K562 (cell line): ENCODE results near the gene GABRR3.

Experiments
- BRCA1 ChIP-seq, 2 experiments: fragments of 450-650 bp in 1 of 2; sonication (generic) in 1 of 2; formaldehyde crosslinking in 1 of 2; IDR thresholded peaks; 2 replicates each; pipeline versions ENCODE4 v1.5.0 to v1.6.1; 2017 to 2020; ENCODE audit warnings: mild to moderate bottlenecking in 1 of 2, missing genetic modification reagents in 1 of 2
- CAMTA2 ChIP-seq: fragments of 250-450 bp; sonication (Bioruptor Pico); conservative IDR thresholded peaks from 2 replicates; pipeline ENCODE4 v1.5.1; 2022
- MAX ChIP-seq: sonication (generic); formaldehyde crosslinking; IDR thresholded peaks from 2 replicates; pipeline ENCODE4 v1.9.0; 2022; ENCODE audit warnings: mild to moderate bottlenecking, missing genetic modification reagents
- MLX ChIP-seq, 2 experiments: fragments of 450-650 bp in 1 of 2; sonication (generic) in 1 of 2; formaldehyde crosslinking; conservative IDR thresholded peaks; 2 replicates each; pipeline versions ENCODE4 v1.4.0 to v1.8.1; 2020 to 2022; ENCODE audit warnings: mild to moderate bottlenecking in 1 of 2, missing genetic modification reagents in 1 of 2
- POLR2A ChIP-seq: fragments of 450-650 bp; conservative IDR thresholded peaks from 2 replicates; pipeline ENCODE4 v1.6.1; 2016
- SMARCE1 ChIP-seq: fragments of 450-650 bp; IDR thresholded peaks from 2 replicates; pipeline ENCODE4 v1.7.1; 2016; ENCODE audit warnings: mild to moderate bottlenecking
- ZNF232 ChIP-seq: sonication (generic); formaldehyde crosslinking; IDR thresholded peaks from 2 replicates; pipeline ENCODE4 v1.8.0; 2022; ENCODE audit warnings: mild to moderate bottlenecking, missing genetic modification reagents
- TF ChIP-seq, protein P1 (sequence below): fragments of 250-450 bp; sonication (Bioruptor Pico); IDR thresholded peaks from 2 replicates; pipeline ENCODE4 v1.5.1; 2021; ENCODE audit warnings: mild to moderate bottlenecking
- TF ChIP-seq, protein P2 (sequence below), 3 experiments: IDR thresholded peaks in 2 of 3; conservative IDR thresholded peaks in 1 of 3; 2 replicates each; pipeline ENCODE4 v1.5.1; 2011 to 2012; ENCODE audit warnings: low read length in 3 of 3, mild to moderate bottlenecking in 3 of 3, control low read depth in 2 of 3, improper control_type of control experiment in 1 of 3, inconsistent platforms in 1 of 3, low read depth in 1 of 3, mixed read lengths in 1 of 3, moderate library complexity in 1 of 3; ENCODE audit not compliant: insufficient read depth in 2 of 3
- TF ChIP-seq, protein P3 (sequence below), 3 experiments: fragments of 200-800 bp in 1 of 3; fragments of 250-450 bp in 1 of 3; fragments of 450-650 bp in 1 of 3; sonication (Bioruptor Pico) in 1 of 3; sonication (Bioruptor generic) in 1 of 3; formaldehyde crosslinking in 1 of 3; IDR thresholded peaks; 2 replicates each; pipeline versions ENCODE4 v1.6.1 to v1.8.0; 2016 to 2022; ENCODE audit warnings: mild to moderate bottlenecking in 2 of 3, missing genetic modification characterization in 2 of 3, missing compliant biosample characterization in 1 of 3, moderate library complexity in 1 of 3

GRCh38 chr3:98012979-98013378, 22.1 kb downstream of the GABRR3 start:
- TF ChIP-seq, protein P1, sequence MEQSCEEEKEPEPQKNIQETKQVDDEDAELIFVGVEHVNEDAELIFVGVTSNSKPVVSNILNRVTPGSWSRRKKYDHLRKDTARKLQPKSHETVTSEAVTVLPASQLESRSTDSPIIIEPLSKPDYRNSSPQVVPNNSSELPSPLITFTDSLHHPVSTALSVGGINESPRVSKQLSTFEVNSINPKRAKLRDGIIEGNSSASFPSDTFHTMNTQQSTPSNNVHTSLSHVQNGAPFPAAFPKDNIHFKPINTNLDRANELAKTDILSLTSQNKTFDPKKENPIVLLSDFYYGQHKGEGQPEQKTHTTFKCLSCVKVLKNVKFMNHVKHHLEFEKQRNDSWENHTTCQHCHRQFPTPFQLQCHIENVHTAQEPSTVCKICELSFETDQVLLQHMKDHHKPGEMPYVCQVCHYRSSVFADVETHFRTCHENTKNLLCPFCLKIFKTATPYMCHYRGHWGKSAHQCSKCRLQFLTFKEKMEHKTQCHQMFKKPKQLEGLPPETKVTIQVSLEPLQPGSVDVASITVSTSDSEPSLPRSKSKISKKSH: no peak
- TF ChIP-seq SMARCE1: no peak
- TF ChIP-seq POLR2A: no peak
- no peak for TF ChIP-seq MLX (CRISPR knock-in tag; conservative IDR thresholded peaks at IDR 0.05)
- TF ChIP-seq CAMTA2: no peak
- no peak for TF ChIP-seq ZNF232 (CRISPR knock-in tag)
- TF ChIP-seq BRCA1 (IDR thresholded peaks at IDR 0.05): no peak
- TF ChIP-seq BRCA1 (CRISPR knock-in tag; IDR thresholded peaks at IDR 0.05): no peak
- no peak for TF ChIP-seq MAX
- TF ChIP-seq, protein P2, sequence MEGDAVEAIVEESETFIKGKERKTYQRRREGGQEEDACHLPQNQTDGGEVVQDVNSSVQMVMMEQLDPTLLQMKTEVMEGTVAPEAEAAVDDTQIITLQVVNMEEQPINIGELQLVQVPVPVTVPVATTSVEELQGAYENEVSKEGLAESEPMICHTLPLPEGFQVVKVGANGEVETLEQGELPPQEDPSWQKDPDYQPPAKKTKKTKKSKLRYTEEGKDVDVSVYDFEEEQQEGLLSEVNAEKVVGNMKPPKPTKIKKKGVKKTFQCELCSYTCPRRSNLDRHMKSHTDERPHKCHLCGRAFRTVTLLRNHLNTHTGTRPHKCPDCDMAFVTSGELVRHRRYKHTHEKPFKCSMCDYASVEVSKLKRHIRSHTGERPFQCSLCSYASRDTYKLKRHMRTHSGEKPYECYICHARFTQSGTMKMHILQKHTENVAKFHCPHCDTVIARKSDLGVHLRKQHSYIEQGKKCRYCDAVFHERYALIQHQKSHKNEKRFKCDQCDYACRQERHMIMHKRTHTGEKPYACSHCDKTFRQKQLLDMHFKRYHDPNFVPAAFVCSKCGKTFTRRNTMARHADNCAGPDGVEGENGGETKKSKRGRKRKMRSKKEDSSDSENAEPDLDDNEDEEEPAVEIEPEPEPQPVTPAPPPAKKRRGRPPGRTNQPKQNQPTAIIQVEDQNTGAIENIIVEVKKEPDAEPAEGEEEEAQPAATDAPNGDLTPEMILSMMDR (IDR thresholded peaks at IDR 0.05 in 2 of 3, conservative IDR thresholded peaks at IDR 0.05 in 1 of 3; ENCODE audit: insufficient read depth in 2 of 3, low read depth in 1 of 3, low read length in 3 of 3): no peak
- TF ChIP-seq, protein P3, sequence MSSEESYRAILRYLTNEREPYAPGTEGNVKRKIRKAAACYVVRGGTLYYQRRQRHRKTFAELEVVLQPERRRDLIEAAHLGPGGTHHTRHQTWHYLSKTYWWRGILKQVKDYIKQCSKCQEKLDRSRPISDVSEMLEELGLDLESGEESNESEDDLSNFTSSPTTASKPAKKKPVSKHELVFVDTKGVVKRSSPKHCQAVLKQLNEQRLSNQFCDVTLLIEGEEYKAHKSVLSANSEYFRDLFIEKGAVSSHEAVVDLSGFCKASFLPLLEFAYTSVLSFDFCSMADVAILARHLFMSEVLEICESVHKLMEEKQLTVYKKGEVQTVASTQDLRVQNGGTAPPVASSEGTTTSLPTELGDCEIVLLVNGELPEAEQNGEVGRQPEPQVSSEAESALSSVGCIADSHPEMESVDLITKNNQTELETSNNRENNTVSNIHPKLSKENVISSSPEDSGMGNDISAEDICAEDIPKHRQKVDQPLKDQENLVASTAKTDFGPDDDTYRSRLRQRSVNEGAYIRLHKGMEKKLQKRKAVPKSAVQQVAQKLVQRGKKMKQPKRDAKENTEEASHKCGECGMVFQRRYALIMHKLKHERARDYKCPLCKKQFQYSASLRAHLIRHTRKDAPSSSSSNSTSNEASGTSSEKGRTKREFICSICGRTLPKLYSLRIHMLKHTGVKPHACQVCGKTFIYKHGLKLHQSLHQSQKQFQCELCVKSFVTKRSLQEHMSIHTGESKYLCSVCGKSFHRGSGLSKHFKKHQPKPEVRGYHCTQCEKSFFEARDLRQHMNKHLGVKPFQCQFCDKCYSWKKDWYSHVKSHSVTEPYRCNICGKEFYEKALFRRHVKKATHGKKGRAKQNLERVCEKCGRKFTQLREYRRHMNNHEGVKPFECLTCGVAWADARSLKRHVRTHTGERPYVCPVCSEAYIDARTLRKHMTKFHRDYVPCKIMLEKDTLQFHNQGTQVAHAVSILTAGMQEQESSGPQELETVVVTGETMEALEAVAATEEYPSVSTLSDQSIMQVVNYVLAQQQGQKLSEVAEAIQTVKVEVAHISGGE (CRISPR knock-in tag; IDR thresholded peaks at IDR 0.05): no peak
